Mucosa of rectum (tissue), 2 donors: Measurements from ENCODE around the gene PSMC3IP.
A peak's percentile ranks its signal among the peaks of the same experiment; 100 is the strongest.
"Not testable (repeated sequence)": the region's sequence is repeated elsewhere in the genome, so short reads cannot be mapped to it uniquely, and the experiment has no call there.

Experiments
- H3K27ac ChIP-seq, 2 donors: one replicate each; pipeline ENCODE4 v1.7.0; 2013; ENCODE audit warnings: inconsistent platforms in 2 of 2, low read depth in 2 of 2, low read length in 2 of 2
- H3K27me3 ChIP-seq, 2 donors: one replicate each; pipeline ENCODE4 v1.7.0; 2013; ENCODE audit warnings: low read length in 2 of 2; ENCODE audit not compliant: control insufficient read depth in 2 of 2, insufficient read depth in 2 of 2
- H3K36me3 ChIP-seq, 2 donors: one replicate each; pipeline ENCODE4 v1.7.0; 2013; ENCODE audit warnings: low read length in 2 of 2; ENCODE audit not compliant: control insufficient read depth in 2 of 2, insufficient read depth in 2 of 2
- H3K4me1 ChIP-seq, 2 donors: one replicate each; pipeline ENCODE4 v1.7.0; 2013; ENCODE audit warnings: low read length in 2 of 2, mild to moderate bottlenecking in 1 of 2; ENCODE audit not compliant: control insufficient read depth in 2 of 2, insufficient read depth in 2 of 2
- H3K4me3 ChIP-seq, 2 donors: one replicate each; pipeline ENCODE4 v1.7.0; 2013; ENCODE audit warnings: low read length in 2 of 2
- H3K9ac ChIP-seq, 2 donors: one replicate each; pipeline ENCODE4 v1.7.0; 2013; ENCODE audit warnings: low read length in 2 of 2, low read depth in 1 of 2, mild to moderate bottlenecking in 1 of 2
- H3K9me3 ChIP-seq, 2 donors: one replicate each; pipeline ENCODE4 v1.7.0; 2013; ENCODE audit warnings: low read length in 2 of 2; ENCODE audit not compliant: control insufficient read depth in 2 of 2
- donor health status: healthy.
- donor health status: Normal muscosa, but diverticular disease.

The PSMC3IP gene

GRCh38 chr17:42553161-42553818 lies 24.2 kb downstream of the PSMC3IP start:
- H3K27ac ChIP-seq = no peak overlapping the region
- H3K9ac ChIP-seq = peak overlapping the region in 1 of 2 donors; percentile 94
- no peak overlapping the region for H3K4me3 ChIP-seq
- H3K27me3 ChIP-seq = no peaks in the 10 kb centered on the region
- H3K4me1 ChIP-seq = peaks cover 10 to 15% of the 10 kb centered on the region in 2 donors
- no peaks in the 10 kb centered on the region for H3K9me3 ChIP-seq
- H3K36me3 ChIP-seq = no peaks in the 10 kb centered on the region

- H3K9ac ChIP-seq = peak within 1 kb of the TSS in 1 of 2 donors; percentile 94
These were observed 24.8 kb downstream of the PSMC3IP start, which contains the start of gene HSD17B1 for GRCh38 chr17:42552736-42553135. Gene HSD17B1 (plus strand): TSS chr17:42552923. CDS start chr17:42552934, 11 bp downstream.

GRCh38 chr17:42548993-42549755 lies 28.4 kb downstream of the PSMC3IP start:
- H3K9me3 ChIP-seq = no peaks in the 10 kb centered on the region
- no peak overlapping the region for H3K27ac ChIP-seq
- H3K4me3 ChIP-seq = peak overlapping the region in 1 of 2 donors; percentile 26
- no peak overlapping the region for H3K9ac ChIP-seq
- peaks cover 13 to 15% of the 10 kb centered on the region in 2 donors for H3K4me1 ChIP-seq
- H3K27me3 ChIP-seq = no peaks in the 10 kb centered on the region
- no peaks in the 10 kb centered on the region for H3K36me3 ChIP-seq

More at GRCh38 chr17:42552736-42553135, 24.8 kb downstream of the PSMC3IP start, which contains the start of gene HSD17B1:
- H3K27ac ChIP-seq, H3K36me3 ChIP-seq, H3K9me3 ChIP-seq, H3K27me3 ChIP-seq: not testable (repeated sequence)
- H3K4me3 ChIP-seq = peak within 1 kb of the TSS in 1 of 2 donors; percentile 88
- H3K4me1 ChIP-seq = peaks cover 14 to 18% of the 10 kb centered on the region in 2 donors

GRCh38 chr17:42548070-42548837 lies 29.3 kb downstream of the PSMC3IP start:
- Histone ChIP-seq H3K9me3 (no peaks in the 10 kb centered on the region), H3K27ac (no peak overlapping the region), H3K4me3 (peak overlapping the region; percentile 26 to 50), H3K4me1 (peaks cover 9% of the 10 kb centered on the region in 2 donors), H3K9ac (no peak overlapping the region), H3K27me3 (no peaks in the 10 kb centered on the region), H3K36me3 (peaks cover 4 to 7% of the 10 kb centered on the region in 2 donors)

- peaks cover 4 to 10% of the 10 kb centered on the region in 2 donors for H3K36me3 ChIP-seq
- no peak overlapping the region for H3K27ac ChIP-seq
- peaks cover 9% of the 10 kb centered on the region in 2 donors for H3K4me1 ChIP-seq
- H3K27me3 ChIP-seq = no peaks in the 10 kb centered on the region
- H3K9me3 ChIP-seq = no peaks in the 10 kb centered on the region
- no peak overlapping the region for H3K9ac ChIP-seq
- H3K4me3 ChIP-seq = peak overlapping the region in 1 of 2 donors; percentile 26
These were observed 29.8 kb downstream of the PSMC3IP start for GRCh38 chr17:42547698-42548069.

GRCh38 chr17:42547001-42547461 lies 30.5 kb downstream of the PSMC3IP start:
- Histone ChIP-seq H3K4me3 (no peak overlapping the region), H3K36me3 (peaks cover 4 to 10% of the 10 kb centered on the region in 2 donors), H3K27ac (no peak overlapping the region), H3K4me1 (peaks cover 9 to 12% of the 10 kb centered on the region in 2 donors), H3K27me3 (no peaks in the 10 kb centered on the region), H3K9me3 (no peaks in the 10 kb centered on the region), H3K9ac (no peak overlapping the region)

- peaks cover 8 to 16% of the 10 kb centered on the region in 2 donors for H3K36me3 ChIP-seq
- not testable (repeated sequence) for H3K4me3 ChIP-seq, H3K9ac ChIP-seq, H3K27ac ChIP-seq, H3K9me3 ChIP-seq, H3K27me3 ChIP-seq
- H3K4me1 ChIP-seq = peaks cover 14 to 18% of the 10 kb centered on the region in 2 donors
These were observed 31.6 kb downstream of the PSMC3IP start for GRCh38 chr17:42545755-42546505.

- no peak overlapping the region for H3K9ac ChIP-seq
- no peaks in the 10 kb centered on the region for H3K27me3 ChIP-seq
- no peak overlapping the region for H3K4me3 ChIP-seq
- H3K9me3 ChIP-seq = no peaks in the 10 kb centered on the region
- H3K4me1 ChIP-seq = peaks cover 14 to 22% of the 10 kb centered on the region in 2 donors
- H3K27ac ChIP-seq = no peak overlapping the region
- peaks cover 10 to 17% of the 10 kb centered on the region in 2 donors for H3K36me3 ChIP-seq
These were observed 32.6 kb downstream of the PSMC3IP start for GRCh38 chr17:42544874-42545283.

- Histone ChIP-seq H3K4me1 (peaks cover 10 to 16% of the 10 kb centered on the region in 2 donors), H3K9me3 (no peaks in the 10 kb centered on the region), H3K27ac (no peak overlapping the region), H3K27me3 (no peaks in the 10 kb centered on the region), H3K36me3 (peaks cover 19% of the 10 kb centered on the region in 2 donors), H3K4me3 (no peak overlapping the region), H3K9ac (no peak overlapping the region)
These were observed 34.1 kb downstream of the PSMC3IP start for GRCh38 chr17:42543190-42544079.
